ENCODE data around the gene SEPHS1. TPM values are rescaled to one million over a fixed set of nuclear protein-coding genes. Genes with fewer than 3 reads are reported as not detected.
"Not testable (repeated sequence)": the region's sequence is repeated elsewhere in the genome, so short reads cannot be mapped to it uniquely, and the experiment has no call there.

SEPHS1 gene
- total RNA-seq, 2 experiments from 2014 or later: 74.5 to 74.7 TPM

GRCh38 chr10:13302821-13303555, 45.1 kb downstream of the SEPHS1 start:
- H3K9me3 Mint-ChIP-seq (ENCODE audit: low read depth): no peaks in the 10 kb centered on the region
- CTCF ChIA-PET: interaction anchor here (0.7 to 2.5 kb wide), 28 partner anchors 8 to 283 kb away, joined by 3 to 16 read pairs (median 4); partner anchors contain the start of genes MCM10 and PRPF18

GRCh38 chr10:13299437-13300287, 48.4 kb downstream of the SEPHS1 start, which contains the start of gene PHYH:
Gene PHYH, minus strand, starts transcription at chr10:13300064. Its CDS starts 22 bp downstream, at chr10:13300042.
- Mint-ChIP-seq H3K27me3 (no peaks in the 10 kb centered on the region), H3K36me3 (ENCODE audit: low read depth) (peaks cover 2% of the 10 kb centered on the region), H3K9me3 (ENCODE audit: low read depth) (no peaks in the 10 kb centered on the region), H3K4me3 (peak within 1 kb of the TSS; percentile 80), H3K4me1 (peaks cover 18% of the 10 kb centered on the region), H3K27ac (peak within 1 kb of the TSS; percentile 88)
- POLR2A ChIA-PET: interaction anchor here (0.6 to 1.3 kb wide), 2 partner anchors 90 to 886 kb away, joined by 3 to 5 read pairs; no protein-coding TSS in a partner anchor
- CTCF ChIA-PET: interaction anchor here (0.6 to 1.5 kb wide), 7 partner anchors 11 to 370 kb away, joined by 3 to 5 read pairs (median 3); partner anchors contain the start of gene MCM10
- DNase-seq (peak; percentile 87), ATAC-seq (peak; percentile 65)
- intact Hi-C loops (cut with DNase I, micrococcal nuclease): loop anchor here (5.0 kb wide), 3 partner anchors 197 to 1172 kb away; partner anchors contain the start of genes CDC123 (in 1 of the 2), NUDT5 (in 1 of the 2), OPTN (in 1 of the 2) and SEC61A2 (in 1 of the 2)

More at GRCh38 chr10:13302821-13303555, 45.1 kb downstream of the SEPHS1 start:
- Mint-ChIP-seq H3K27me3 (no peaks in the 10 kb centered on the region), H3K27ac (peak overlapping the region; percentile 100), H3K36me3 (ENCODE audit: low read depth) (peaks cover 2% of the 10 kb centered on the region), H3K4me1 (peaks cover 18% of the 10 kb centered on the region), H3K4me3 (peak overlapping the region; percentile 79)
- intact Hi-C loops (cut with DNase I, micrococcal nuclease): loop anchor here (1.0 to 5.0 kb wide), 11 partner anchors 32 to 1261 kb away; partner anchors contain the start of genes MCM10 (in 2 of the 2), SEPHS1 (in 2 of the 2), CDC123 (in 1 of the 2) and DHTKD1 (in 1 of the 2)
- POLR2A ChIA-PET: interaction anchor here (0.6 to 1.5 kb wide), 9 partner anchors 47 to 882 kb away, joined by 3 to 7 read pairs (median 4); no protein-coding TSS in a partner anchor
- ATAC-seq (no peak), DNase-seq (no peak)

GRCh38 chr10:13298748-13299436, 49.2 kb downstream of the SEPHS1 start:
- ATAC-seq (no peak), DNase-seq (no peak)
- Mint-ChIP-seq H3K27me3 (no peaks in the 10 kb centered on the region), H3K4me3 (peak overlapping the region; percentile 62), H3K4me1 (peaks cover 18% of the 10 kb centered on the region), H3K27ac (peak overlapping the region; percentile 15), H3K36me3 (ENCODE audit: low read depth) (peaks cover 2% of the 10 kb centered on the region), H3K9me3 (ENCODE audit: low read depth) (no peaks in the 10 kb centered on the region)
- intact Hi-C loops (cut with DNase I, micrococcal nuclease): no loop called here
- POLR2A ChIA-PET: interaction anchor here (0.6 kb wide), 1 partner anchor 89 kb away, joined by 3 read pairs; no protein-coding TSS in a partner anchor
- CTCF ChIA-PET: interaction anchor here (0.6 kb wide), 2 partner anchors 149 to 371 kb away, joined by 3 read pairs; no protein-coding TSS in a partner anchor

- ChIA-PET CTCF (no interaction called here), POLR2A (no interaction called here)
- ATAC-seq (no peak), DNase-seq (no peak)
- peaks cover 8% of the 10 kb centered on the region for H3K36me3 Mint-ChIP-seq (ENCODE audit: low read depth)
- H3K4me3 Mint-ChIP-seq: no peak overlapping the region
- H3K27ac Mint-ChIP-seq: no peak overlapping the region
- peaks cover 15% of the 10 kb centered on the region for H3K4me1 Mint-ChIP-seq
- no peaks in the 10 kb centered on the region for H3K27me3 Mint-ChIP-seq
- intact Hi-C loops (cut with DNase I, micrococcal nuclease): no loop called here
- H3K9me3 Mint-ChIP-seq (ENCODE audit: low read depth): no peaks in the 10 kb centered on the region
These were observed 51.6 kb downstream of the SEPHS1 start for GRCh38 chr10:13296476-13296875.

GRCh38 chr10:13294784-13295183, 53.3 kb downstream of the SEPHS1 start:
- no peaks in the 10 kb centered on the region for H3K27me3 Mint-ChIP-seq
- POLR2A ChIA-PET: no interaction called here
- no peak for ATAC-seq
- no peak overlapping the region for H3K27ac Mint-ChIP-seq
- H3K4me1 Mint-ChIP-seq: peaks cover 5% of the 10 kb centered on the region
- H3K9me3 Mint-ChIP-seq (ENCODE audit: low read depth): no peaks in the 10 kb centered on the region
- peaks cover 12% of the 10 kb centered on the region for H3K36me3 Mint-ChIP-seq (ENCODE audit: low read depth)
- DNase-seq: no peak
- intact Hi-C loops (cut with DNase I, micrococcal nuclease): no loop called here
- CTCF ChIA-PET: no interaction called here
- H3K4me3 Mint-ChIP-seq: no peak overlapping the region

GRCh38 chr10:13291821-13292773, 56.0 kb downstream of the SEPHS1 start:
- peaks cover 6% of the 10 kb centered on the region for H3K4me1 Mint-ChIP-seq
- DNase-seq: no peak
- no peak overlapping the region for H3K27ac Mint-ChIP-seq
- H3K4me3 Mint-ChIP-seq: no peak overlapping the region
- CTCF ChIA-PET: interaction anchor here (1.1 kb wide), 1 partner anchor 11 kb away, joined by 3 read pairs; no protein-coding TSS in a partner anchor
- H3K9me3 Mint-ChIP-seq (ENCODE audit: low read depth): no peaks in the 10 kb centered on the region
- ATAC-seq: no peak
- H3K36me3 Mint-ChIP-seq (ENCODE audit: low read depth): peaks cover 21% of the 10 kb centered on the region
- intact Hi-C loops (cut with DNase I, micrococcal nuclease): no loop called here
- POLR2A ChIA-PET: interaction anchor here (0.6 kb wide), 1 partner anchor 144 kb away, joined by 6 read pairs; no protein-coding TSS in a partner anchor
- no peaks in the 10 kb centered on the region for H3K27me3 Mint-ChIP-seq

- Mint-ChIP-seq H3K4me3 (no peak overlapping the region), H3K36me3 (ENCODE audit: low read depth) (peaks cover 21% of the 10 kb centered on the region), H3K27ac (no peak overlapping the region), H3K9me3 (ENCODE audit: low read depth) (no peaks in the 10 kb centered on the region), H3K27me3 (no peaks in the 10 kb centered on the region), H3K4me1 (peaks cover 6% of the 10 kb centered on the region)
- POLR2A ChIA-PET: no interaction called here
- ATAC-seq (no peak), DNase-seq (no peak)
- CTCF ChIA-PET: no interaction called here
- intact Hi-C loops (cut with DNase I, micrococcal nuclease): no loop called here
These were observed 57.0 kb downstream of the SEPHS1 start for GRCh38 chr10:13291061-13291460.

GRCh38 chr10:13284050-13284449, 64.0 kb downstream of the SEPHS1 start:
- H3K27me3 Mint-ChIP-seq: no peaks in the 10 kb centered on the region
- intact Hi-C loops (cut with DNase I, micrococcal nuclease): no loop called here
- H3K4me1 Mint-ChIP-seq: peaks cover 6% of the 10 kb centered on the region
- CTCF ChIA-PET: no interaction called here
- ATAC-seq (no peak), DNase-seq (no peak)
- H3K4me3 Mint-ChIP-seq: no peak overlapping the region
- POLR2A ChIA-PET: no interaction called here
- H3K27ac Mint-ChIP-seq: no peak overlapping the region
- peaks cover 13% of the 10 kb centered on the region for H3K36me3 Mint-ChIP-seq (ENCODE audit: low read depth)
- H3K9me3 Mint-ChIP-seq (ENCODE audit: low read depth): no peaks in the 10 kb centered on the region

- CTCF ChIA-PET: interaction anchor here (0.7 kb wide), 1 partner anchor 10 kb away, joined by 4 read pairs; no protein-coding TSS in a partner anchor
- H3K27me3 Mint-ChIP-seq; H3K36me3 Mint-ChIP-seq (ENCODE audit: low read depth); H3K4me1 Mint-ChIP-seq; H3K9me3 Mint-ChIP-seq (ENCODE audit: low read depth); intact Hi-C loops (cut with DNase I, micrococcal nuclease); DNase-seq; ATAC-seq; POLR2A ChIA-PET; H3K4me3 Mint-ChIP-seq; H3K27ac Mint-ChIP-seq: not testable (repeated sequence)
These were observed 65.7 kb downstream of the SEPHS1 start for GRCh38 chr10:13282348-13282747.

GRCh38 chr10:13276749-13277365, 71.2 kb downstream of the SEPHS1 start:
- POLR2A ChIA-PET: no interaction called here
- no peak for DNase-seq
- no peaks in the 10 kb centered on the region for H3K4me1 Mint-ChIP-seq
- no peaks in the 10 kb centered on the region for H3K27me3 Mint-ChIP-seq
- CTCF ChIA-PET: interaction anchor here (0.9 to 1.1 kb wide), 2 partner anchors 9 to 31 kb away, joined by 3 read pairs; no protein-coding TSS in a partner anchor
- H3K4me3 Mint-ChIP-seq: no peak overlapping the region
- no peak overlapping the region for H3K27ac Mint-ChIP-seq
- ATAC-seq: no peak
- peaks cover 2% of the 10 kb centered on the region for H3K36me3 Mint-ChIP-seq (ENCODE audit: low read depth)
- intact Hi-C loops (cut with DNase I, micrococcal nuclease): no loop called here
- no peaks in the 10 kb centered on the region for H3K9me3 Mint-ChIP-seq (ENCODE audit: low read depth)

Measured in activated CD4-positive, alpha-beta T cell treated with anti-CD3 and anti-CD28 coated beads for 36 hours (primary cell).